NB4 (cell line): ENCODE results near the gene TPPP2.
A peak's percentile ranks its signal among the peaks of the same experiment; 100 is the strongest.

Experiments
- DNase-seq: peaks from one replicate; pipeline ENCODE4 v3.0.0; 2010; ENCODE audit warnings: low read depth
- H3K4me3 ChIP-seq: one replicate; pipeline ENCODE4 v1.5.1; 2011; ENCODE audit warnings: mild to moderate bottlenecking, low read depth, low read length, moderate library complexity
- MYC ChIP-seq: IDR thresholded peaks from 2 replicates; pipeline ENCODE4 v1.6.1; 2011; ENCODE audit warnings: low read depth, low read length
- POLR2A ChIP-seq: IDR thresholded peaks from 2 replicates; pipeline ENCODE4 v1.6.1; 2011; ENCODE audit warnings: mild to moderate bottlenecking; ENCODE audit not compliant: insufficient read length; ENCODE audit errors: extremely low read depth
- TF ChIP-seq, protein P1 (sequence below): IDR thresholded peaks from 2 replicates; pipeline ENCODE4 v1.6.1; 2011; ENCODE audit warnings: low read depth, low read length
- TF ChIP-seq, protein P2 (sequence below): IDR thresholded peaks from one replicate; pipeline ENCODE4 v1.5.1; 2012; ENCODE audit warnings: low read depth, low read length

TPPP2 gene

DNA sequence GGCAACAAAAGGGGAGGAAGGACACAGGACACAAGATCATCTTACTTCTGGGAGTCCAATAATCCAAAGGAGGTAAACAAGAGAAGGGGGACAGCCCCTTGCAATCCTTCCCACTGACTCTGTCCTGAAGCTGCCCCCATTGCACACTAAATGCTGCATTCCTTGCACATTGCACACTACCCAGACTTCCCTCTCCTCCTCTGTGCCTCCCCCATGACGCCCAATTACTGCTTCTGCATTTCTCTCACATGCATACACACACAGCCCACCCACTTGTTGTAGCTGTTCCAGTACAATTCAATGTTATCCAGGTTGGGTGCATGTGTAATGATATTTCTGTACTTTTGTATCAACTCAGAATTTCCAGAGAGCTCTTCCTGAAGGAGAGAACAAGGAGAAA is 10.7 kb upstream of the TPPP2 start:
- no peak overlapping the region for H3K4me3 ChIP-seq
- no peak for TF ChIP-seq POLR2A
- TF ChIP-seq, protein P1, sequence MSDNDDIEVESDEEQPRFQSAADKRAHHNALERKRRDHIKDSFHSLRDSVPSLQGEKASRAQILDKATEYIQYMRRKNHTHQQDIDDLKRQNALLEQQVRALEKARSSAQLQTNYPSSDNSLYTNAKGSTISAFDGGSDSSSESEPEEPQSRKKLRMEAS: no peak
- no peak for TF ChIP-seq MYC
- TF ChIP-seq, protein P2, sequence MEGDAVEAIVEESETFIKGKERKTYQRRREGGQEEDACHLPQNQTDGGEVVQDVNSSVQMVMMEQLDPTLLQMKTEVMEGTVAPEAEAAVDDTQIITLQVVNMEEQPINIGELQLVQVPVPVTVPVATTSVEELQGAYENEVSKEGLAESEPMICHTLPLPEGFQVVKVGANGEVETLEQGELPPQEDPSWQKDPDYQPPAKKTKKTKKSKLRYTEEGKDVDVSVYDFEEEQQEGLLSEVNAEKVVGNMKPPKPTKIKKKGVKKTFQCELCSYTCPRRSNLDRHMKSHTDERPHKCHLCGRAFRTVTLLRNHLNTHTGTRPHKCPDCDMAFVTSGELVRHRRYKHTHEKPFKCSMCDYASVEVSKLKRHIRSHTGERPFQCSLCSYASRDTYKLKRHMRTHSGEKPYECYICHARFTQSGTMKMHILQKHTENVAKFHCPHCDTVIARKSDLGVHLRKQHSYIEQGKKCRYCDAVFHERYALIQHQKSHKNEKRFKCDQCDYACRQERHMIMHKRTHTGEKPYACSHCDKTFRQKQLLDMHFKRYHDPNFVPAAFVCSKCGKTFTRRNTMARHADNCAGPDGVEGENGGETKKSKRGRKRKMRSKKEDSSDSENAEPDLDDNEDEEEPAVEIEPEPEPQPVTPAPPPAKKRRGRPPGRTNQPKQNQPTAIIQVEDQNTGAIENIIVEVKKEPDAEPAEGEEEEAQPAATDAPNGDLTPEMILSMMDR: no peak
- peak; percentile 27 for DNase-seq

DNA sequence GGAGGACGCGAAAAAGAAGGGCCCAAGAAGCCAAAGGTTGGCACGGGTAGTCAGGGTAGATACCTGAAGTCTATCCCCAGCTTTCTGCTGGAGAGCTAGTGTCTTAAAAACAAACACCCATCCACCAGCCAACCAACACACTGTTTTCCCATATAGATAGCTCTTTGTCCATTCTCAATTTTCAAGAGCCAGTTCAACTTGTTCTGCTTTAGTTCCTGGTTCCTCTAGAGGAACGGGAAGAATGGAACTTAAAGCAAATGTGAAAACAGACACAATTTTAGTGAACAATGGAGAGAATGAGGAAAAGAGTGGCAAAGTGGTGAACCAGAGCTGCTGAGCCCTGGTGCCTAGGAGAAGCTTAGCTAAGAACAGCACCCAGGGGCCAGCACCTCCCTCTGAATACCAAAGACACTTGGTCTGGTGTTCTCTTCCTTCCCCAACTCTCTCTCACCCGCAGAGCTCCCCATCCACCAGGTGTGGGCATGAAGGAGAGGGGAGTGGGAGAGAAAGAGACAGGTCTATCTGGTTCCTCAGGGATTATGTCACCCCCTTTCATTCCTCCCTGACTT is 9.0 kb upstream of the TPPP2 start:
- no peak for DNase-seq
- TF ChIP-seq, protein P2: no peak
- no peak for TF ChIP-seq POLR2A
- TF ChIP-seq MYC: no peak
- TF ChIP-seq, protein P1: no peak
- H3K4me3 ChIP-seq: no peak overlapping the region

DNA sequence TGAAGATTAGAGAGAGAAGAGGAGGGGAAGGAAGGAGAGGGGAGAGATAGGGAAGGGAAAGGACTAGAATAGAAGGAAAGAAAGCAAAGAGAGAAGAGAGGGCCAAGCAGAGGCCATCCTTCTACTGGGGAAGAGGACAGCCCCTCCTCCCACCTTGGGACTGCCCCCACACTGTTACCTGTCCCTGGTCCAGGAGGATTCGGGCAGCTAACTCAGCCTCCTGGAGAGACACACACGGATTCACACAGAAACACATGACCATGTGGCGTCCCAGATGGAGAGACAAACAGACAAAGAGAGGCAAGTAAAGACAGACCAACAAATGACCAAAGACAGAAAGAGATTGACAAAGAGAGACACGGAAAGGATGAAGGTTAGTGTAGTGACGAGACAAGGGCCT is 7.3 kb upstream of the TPPP2 start:
- no peak overlapping the region for H3K4me3 ChIP-seq
- DNase-seq: no peak
- TF ChIP-seq, protein P2: no peak
- TF ChIP-seq POLR2A: no peak
- TF ChIP-seq, protein P1: no peak
- TF ChIP-seq MYC: no peak

DNA sequence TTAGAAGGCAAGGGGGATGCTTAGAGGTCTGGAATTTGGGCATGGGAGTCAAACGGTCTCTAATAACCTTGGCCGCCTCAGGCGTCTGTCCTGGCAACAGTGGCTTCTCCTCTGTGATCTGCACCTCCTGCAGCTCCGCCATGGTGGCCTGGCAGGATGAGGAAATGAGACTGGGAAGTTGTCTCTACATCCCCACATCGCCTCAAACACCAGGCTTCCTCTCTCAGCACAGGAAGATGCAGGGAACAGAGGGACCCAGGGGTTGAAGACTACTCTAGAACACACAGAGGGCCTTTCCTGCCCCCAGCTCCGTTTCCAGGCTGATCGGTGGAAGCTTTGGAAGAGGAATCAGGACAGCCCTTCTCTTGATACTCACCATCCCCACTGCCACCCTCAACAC is 6.8 kb upstream of the TPPP2 start:
- TF ChIP-seq POLR2A: no peak
- TF ChIP-seq, protein P2: no peak
- TF ChIP-seq, protein P1: no peak
- no peak for TF ChIP-seq MYC
- H3K4me3 ChIP-seq: no peak overlapping the region
- no peak for DNase-seq

DNA sequence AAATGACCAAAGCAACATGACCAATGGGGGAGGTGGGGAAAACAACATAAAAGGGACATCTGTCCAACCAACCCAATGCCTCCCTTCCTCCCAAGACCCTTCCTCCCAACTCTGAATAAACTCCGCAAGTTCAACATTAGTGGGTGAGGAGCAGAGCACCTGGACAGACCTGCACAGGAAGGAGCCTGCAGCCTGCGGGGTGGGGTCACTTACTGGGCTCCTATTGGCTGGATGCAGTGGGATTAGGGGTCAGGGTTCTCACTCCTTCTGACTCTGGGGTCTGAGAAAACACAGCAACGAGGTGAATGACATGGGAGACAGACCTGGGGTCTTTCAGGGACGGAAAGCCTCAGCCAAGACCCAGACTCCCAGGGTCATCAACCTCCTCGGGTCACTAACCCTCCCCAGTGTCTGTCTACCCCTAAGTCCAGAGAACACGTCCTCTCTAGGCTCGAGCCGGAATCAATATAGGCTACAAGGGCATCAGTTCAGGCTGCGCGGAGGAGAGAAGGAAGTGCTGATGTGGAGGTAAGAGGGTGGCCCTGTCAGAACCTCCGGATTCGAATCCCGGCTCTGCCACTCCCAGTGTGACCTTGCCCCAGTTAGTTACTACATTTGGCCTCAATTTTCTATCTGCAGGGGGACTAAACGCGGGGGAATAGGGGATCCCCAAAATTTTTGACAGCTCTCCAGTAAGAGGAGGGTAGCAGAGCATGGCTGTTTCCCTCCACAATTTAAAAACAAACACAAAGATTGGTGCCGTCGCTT is 6.0 kb upstream of the TPPP2 start:
- no peak for DNase-seq
- H3K4me3 ChIP-seq: peak overlapping the region; percentile 44
- TF ChIP-seq POLR2A (no peak), MYC (no peak)
- TF ChIP-seq, protein P1: no peak
- TF ChIP-seq, protein P2: no peak
